Effector memory CD4-positive, alpha-beta T cell (primary cell): ENCODE data around the gene RAD51.

Source experiments
- DNase-seq, 3 donors: peaks; one replicate each; pipeline ENCODE4 v3.0.0-alpha.2; 2020
- H3K27ac ChIP-seq: 2 replicates; pipeline ENCODE4 v1.7.0; 2013; ENCODE audit warnings: mild to moderate bottlenecking, low read length, moderate library complexity; ENCODE audit not compliant: insufficient read depth, poor library complexity, severe bottlenecking
- H3K27me3 ChIP-seq: replicated peaks from 2 replicates; pipeline ENCODE4 v1.7.0; 2013; ENCODE audit warnings: mild to moderate bottlenecking, low read length; ENCODE audit not compliant: insufficient read depth, control insufficient read depth, poor library complexity, severe bottlenecking
- H3K36me3 ChIP-seq: 2 replicates; pipeline ENCODE4 v1.7.0; 2013; ENCODE audit warnings: mild to moderate bottlenecking, low read length, moderate library complexity; ENCODE audit not compliant: control insufficient read depth, insufficient read depth
- H3K4me1 ChIP-seq: 2 replicates; pipeline ENCODE4 v1.7.0; 2013; ENCODE audit warnings: low read length, mild to moderate bottlenecking; ENCODE audit not compliant: control insufficient read depth, insufficient read depth, poor library complexity, severe bottlenecking
- H3K4me3 ChIP-seq: 2 replicates; pipeline ENCODE4 v1.7.0; 2013; ENCODE audit warnings: low read length, low read depth, mild to moderate bottlenecking; ENCODE audit not compliant: insufficient read depth, poor library complexity, severe bottlenecking
- H3K9me3 ChIP-seq: 2 replicates; pipeline ENCODE4 v1.7.0; 2013; ENCODE audit warnings: mild to moderate bottlenecking, low read length, moderate library complexity; ENCODE audit not compliant: control insufficient read depth

Gene RAD51

DNA sequence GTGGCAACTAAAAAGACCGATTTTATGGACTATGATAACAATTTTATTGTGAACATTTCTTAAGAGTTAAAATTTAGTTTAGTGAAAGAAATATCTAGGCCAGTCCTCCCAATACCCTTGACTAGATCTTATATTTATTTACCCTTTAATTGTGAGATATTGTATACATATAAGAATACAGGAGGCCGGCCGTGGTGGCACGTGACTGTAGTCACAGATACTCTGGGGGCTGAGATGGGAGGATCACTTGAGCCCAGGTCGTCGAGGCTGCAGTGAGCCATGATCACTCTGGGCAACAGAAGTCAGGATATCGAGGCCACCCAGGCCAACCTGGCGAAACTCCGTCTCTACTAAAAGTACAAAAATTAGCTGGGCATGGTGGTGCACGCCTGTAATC is 60.8 kb downstream of the RAD51 start:
- Histone ChIP-seq H3K27me3 (no peaks in the 10 kb centered on the region), H3K27ac (peak overlapping the region; percentile 76), H3K4me1 (peaks cover 9% of the 10 kb centered on the region), H3K36me3 (peaks cover 12% of the 10 kb centered on the region), H3K4me3 (peak overlapping the region; percentile 92), H3K9me3 (no peaks in the 10 kb centered on the region)
- DNase-seq = no peak

DNA sequence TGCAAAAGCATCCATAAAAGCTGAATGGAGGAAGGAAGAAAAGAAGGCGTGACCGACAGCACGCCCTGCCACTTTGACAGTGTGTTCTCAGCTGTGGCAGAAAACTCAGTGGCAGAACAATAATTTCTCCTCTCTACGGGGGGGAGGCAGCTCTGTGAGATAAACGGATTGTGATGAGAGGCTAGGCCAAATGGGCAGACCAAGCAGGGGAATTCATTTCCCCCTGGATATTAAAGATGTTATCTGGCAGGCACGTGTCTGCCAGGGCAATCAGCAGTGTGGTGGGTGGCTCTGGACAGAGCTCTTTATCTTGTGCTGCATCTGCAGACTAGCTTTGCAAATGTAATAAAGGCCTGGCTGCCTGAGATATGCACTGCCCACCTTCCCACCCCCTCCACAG is 62.0 kb downstream of the RAD51 start:
- peaks cover under 1% of the 10 kb centered on the region for H3K36me3 ChIP-seq
- H3K9me3 ChIP-seq = no peaks in the 10 kb centered on the region
- DNase-seq = no peak
- peaks cover 9% of the 10 kb centered on the region for H3K4me1 ChIP-seq
- H3K27ac ChIP-seq = no peak overlapping the region
- no peaks in the 10 kb centered on the region for H3K27me3 ChIP-seq
- no peak overlapping the region for H3K4me3 ChIP-seq

DNA sequence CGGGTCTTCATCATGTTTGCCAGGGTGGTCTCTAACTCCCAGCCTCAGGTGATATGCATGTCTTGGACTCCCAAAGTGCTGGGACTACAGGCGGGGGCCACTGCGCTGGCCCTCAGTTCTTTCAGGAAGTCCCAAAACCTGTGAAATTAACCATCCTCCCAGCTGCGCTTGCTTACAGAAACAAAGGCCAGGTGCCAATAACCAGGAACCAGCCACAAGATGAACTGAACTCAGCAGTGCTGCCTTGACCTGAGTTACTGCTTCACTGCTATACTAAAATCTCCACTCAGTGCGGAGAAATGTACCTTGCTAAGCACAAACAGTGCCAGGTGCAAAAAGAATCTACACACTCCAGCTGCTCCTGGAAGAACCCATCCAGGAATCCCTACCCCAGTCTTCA is 65.0 kb downstream of the RAD51 start:
- H3K27me3 ChIP-seq = no peaks in the 10 kb centered on the region
- DNase-seq = no peak
- H3K4me1 ChIP-seq = peaks cover 18% of the 10 kb centered on the region
- H3K36me3 ChIP-seq = no peaks in the 10 kb centered on the region
- H3K4me3 ChIP-seq = no peak overlapping the region
- H3K9me3 ChIP-seq = no peaks in the 10 kb centered on the region
- H3K27ac ChIP-seq = no peak overlapping the region

DNA sequence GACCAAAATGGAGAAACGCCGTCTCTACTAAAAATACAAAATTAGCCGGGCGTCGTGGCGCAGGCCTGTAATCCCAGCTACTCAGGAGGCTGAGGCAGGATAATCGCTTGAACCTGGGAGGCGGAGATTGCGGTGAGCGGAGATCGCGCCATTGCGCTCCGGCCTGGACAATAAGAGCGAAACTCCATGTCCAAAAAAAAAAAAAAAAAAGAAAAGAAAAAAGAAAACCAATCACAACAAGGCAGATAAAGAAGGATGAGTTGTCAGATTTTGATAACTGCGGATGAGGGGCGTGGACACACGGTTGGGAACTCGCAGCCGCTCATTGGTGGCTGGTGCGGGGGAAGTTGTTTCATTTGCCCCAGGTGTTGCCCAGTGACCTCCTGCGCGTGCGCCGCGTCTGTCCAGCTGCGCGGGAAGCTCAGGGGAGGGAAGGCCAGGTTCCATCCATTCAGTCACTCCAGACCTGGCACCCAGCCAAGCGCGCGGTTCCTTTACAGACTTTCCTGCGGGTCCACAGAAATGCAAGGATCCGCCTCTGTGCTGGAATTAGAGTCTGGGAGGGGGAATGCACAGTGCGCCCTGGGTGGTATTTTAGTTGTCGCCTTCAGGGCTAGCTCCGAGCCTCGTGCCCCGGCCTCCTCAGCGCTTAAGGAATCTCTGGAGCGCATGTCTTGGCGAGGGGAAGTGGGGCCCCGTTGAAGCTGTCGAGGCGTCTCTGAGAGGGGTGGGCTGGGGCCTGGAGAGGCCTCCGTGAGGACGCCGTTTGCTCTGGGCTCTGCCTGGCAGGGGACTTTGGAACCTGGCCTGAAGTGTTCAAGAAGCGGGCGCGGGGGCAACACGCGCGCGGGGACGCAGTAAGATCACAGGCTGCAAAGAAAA is 68.2 kb downstream of the RAD51 start:
- Histone ChIP-seq H3K36me3 (peaks cover 8% of the 10 kb centered on the region), H3K9me3 (no peaks in the 10 kb centered on the region), H3K4me3 (peak overlapping the region; percentile 77), H3K27ac (peak overlapping the region; percentile 73), H3K27me3 (no peaks in the 10 kb centered on the region), H3K4me1 (peaks cover 26% of the 10 kb centered on the region)
- DNase-seq = peak in 1 of 3 donors; percentile 48

DNA sequence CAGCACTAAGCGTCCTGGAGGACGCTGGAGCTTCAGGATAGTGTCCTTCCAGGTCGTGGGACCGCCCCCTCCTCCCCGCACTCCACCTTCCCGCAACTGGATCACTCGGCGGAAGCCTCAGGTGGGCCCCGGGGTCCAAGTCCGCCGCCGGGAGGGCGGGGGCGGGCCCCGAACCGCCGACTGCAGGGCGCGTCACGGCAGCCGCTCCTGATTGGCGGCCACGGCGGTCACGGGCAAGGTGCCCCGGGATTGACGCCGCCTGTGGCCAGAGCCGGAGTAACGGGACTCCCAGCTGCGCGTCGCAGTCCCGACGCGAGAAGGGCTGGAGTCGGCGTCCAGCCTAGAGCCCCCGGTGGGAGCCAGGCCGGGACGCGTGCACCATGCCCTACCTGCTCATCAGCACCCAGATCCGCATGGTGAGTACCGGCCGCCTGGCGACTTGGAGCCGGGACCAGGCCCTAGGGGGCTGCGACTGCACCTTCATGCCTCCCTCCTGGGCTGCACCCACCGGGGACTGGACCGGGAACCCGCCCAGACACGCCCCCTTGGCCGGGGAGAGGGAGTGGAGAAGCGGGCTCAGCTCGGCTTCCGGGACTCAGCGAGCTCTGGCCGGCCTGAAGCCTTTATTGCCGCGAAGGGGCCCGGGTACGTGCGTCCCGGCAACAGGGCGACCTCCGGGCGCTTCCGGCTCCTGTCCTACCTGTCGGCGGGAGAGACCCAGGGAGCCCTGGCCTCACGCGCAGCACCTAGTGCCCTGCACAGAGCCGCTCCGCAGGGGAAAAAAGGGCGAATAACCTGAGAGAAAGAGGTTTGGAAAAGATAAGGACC is 69.0 kb downstream of the RAD51 start, which contains the start of gene GCHFR:
Gene GCHFR, plus strand, starts transcription at position 268 of the 828 bp plus-strand sequence. Its CDS starts 113 bp downstream, at position 381.
- Histone ChIP-seq H3K36me3 (peaks cover 12% of the 10 kb centered on the region), H3K4me1 (peaks cover 26% of the 10 kb centered on the region), H3K4me3 (peak within 1 kb of the TSS; percentile 77), H3K9me3 (no peaks in the 10 kb centered on the region), H3K27ac (peak within 1 kb of the TSS; percentile 73), H3K27me3 (no peaks in the 10 kb centered on the region)
- peak; percentile 52 to 69 (median 64) for DNase-seq

DNA sequence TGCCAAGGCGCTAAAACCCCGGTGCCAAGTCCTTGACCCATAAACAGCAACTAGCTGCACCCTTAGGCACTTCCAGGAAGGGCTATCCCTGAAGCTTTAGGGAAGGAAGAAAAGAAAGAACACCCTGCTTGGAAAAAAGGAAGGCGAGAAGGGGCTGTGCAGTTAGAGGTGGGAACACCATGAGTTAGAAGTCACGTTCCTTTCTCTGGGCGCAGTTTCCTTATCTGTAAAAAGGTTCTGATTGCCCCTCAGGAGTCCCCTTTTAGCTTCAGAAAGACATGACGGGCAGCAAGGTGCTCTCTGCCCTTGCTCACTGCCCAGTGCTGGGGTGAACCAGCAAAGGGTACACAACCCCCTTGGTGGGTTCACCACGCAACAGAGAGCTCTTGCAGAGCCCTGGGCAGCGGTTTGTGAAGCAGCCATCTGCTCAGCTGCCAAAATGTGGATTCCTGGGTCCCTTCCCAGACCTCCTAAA is 69.7 kb downstream of the RAD51 start:
- Histone ChIP-seq H3K27ac (peak overlapping the region; percentile 73), H3K36me3 (peaks cover 12% of the 10 kb centered on the region), H3K4me1 (peaks cover 30% of the 10 kb centered on the region), H3K9me3 (no peaks in the 10 kb centered on the region), H3K27me3 (no peaks in the 10 kb centered on the region), H3K4me3 (peak overlapping the region; percentile 77)
- DNase-seq = no peak

DNA sequence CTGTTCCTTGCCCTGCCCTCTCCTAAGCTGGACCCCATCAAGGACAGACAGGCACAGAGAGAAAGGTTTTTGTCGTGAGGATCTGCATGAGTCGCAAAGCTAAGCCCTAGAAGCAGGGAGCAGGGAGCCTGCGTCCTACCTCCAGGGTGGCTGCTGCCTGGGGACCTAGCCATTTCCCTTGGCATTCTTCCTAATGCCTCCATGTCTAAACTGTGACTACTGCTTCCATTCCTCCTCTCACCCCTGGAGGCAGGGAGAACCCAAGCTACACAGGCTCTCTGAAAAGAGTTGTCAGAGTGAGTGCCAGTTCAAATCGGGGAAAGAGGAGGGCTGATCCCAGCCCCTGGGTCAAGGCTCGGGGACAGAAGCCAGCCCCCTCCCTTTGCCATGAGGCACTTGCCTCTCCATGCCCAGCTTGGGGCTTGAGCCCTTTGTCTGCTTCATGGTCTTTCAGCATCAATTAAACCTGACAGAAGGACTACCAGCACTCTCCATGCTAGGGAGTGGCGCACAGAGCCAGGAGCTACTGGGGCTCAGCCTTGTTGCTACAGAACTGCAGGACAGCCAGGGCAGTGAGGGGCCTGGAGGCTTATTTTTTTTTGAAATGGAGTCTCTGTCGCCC is 71.3 kb downstream of the RAD51 start:
- no peak for DNase-seq
- peaks cover 30% of the 10 kb centered on the region for H3K4me1 ChIP-seq
- H3K36me3 ChIP-seq = peaks cover 12% of the 10 kb centered on the region
- H3K27ac ChIP-seq = peak overlapping the region; percentile 57
- H3K4me3 ChIP-seq = no peak overlapping the region
- H3K9me3 ChIP-seq = no peaks in the 10 kb centered on the region
- H3K27me3 ChIP-seq = no peaks in the 10 kb centered on the region

DNA sequence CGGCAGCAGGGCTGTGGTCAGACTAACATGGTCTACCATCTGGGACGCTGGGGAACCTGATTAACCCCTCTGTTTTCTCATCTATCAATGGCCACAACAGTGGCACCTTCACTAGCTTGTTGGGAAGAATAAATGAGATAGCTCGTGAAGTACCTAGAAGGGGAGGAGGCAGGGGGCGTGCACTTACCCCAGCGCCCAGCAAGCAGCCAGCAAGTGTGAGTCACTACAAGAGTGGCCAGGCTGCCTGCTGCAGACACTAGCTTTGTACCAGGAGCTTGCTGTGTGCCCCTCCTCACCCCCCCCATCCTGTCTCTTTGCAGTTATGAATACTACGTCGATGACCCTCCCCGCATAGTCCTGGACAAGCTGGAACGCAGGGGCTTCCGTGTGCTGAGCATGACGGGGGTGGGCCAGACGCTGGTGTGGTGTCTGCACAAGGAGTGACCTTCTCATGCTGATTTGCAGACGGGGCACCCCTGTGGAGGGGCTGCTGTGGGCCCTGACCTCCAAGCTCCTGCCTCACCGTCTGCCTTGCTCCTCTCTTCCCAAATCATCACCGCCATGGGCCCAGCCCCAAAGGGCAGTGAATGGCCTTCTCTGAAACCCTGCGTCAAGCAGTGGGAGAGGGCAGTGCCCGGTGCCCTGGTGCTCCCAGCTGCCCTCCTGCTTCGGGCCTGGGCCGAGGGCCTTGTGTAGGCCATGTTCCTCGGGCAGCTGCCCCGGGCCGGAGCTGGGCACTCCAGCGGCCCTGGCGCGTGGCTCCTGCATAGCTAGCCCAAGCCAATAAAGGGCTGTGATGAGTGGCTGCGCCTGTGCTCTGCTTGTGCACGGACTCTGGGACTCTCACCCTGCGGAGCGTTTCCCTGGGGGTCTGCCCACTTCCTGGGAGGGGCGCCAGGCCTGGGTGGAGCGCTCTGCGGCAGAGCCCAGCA is 72.2 kb downstream of the RAD51 start:
- H3K36me3 ChIP-seq = peaks cover 12% of the 10 kb centered on the region

More for the DNA sequence above, 72.2 kb downstream of the RAD51 start:
- no peak for DNase-seq
- H3K27ac ChIP-seq = no peak overlapping the region
- no peak overlapping the region for H3K4me3 ChIP-seq
- H3K27me3 ChIP-seq = no peaks in the 10 kb centered on the region
- no peaks in the 10 kb centered on the region for H3K9me3 ChIP-seq
- H3K4me1 ChIP-seq = peaks cover 30% of the 10 kb centered on the region
